Duodenal mucosa (tissue), 2 donors: ENCODE measurements around the gene NTRK2.

ENCODE experiments used
- H3K27ac ChIP-seq: one replicate; pipeline ENCODE4 v1.7.0; 2013; ENCODE audit warnings: low read depth, low read length
- H3K27me3 ChIP-seq, 2 donors: one replicate each; pipeline ENCODE4 v1.7.0; 2013; ENCODE audit warnings: low read length in 2 of 2, control low read depth in 1 of 2; ENCODE audit not compliant: insufficient read depth in 2 of 2, control insufficient read depth in 1 of 2
- H3K36me3 ChIP-seq, 2 donors: one replicate each; pipeline ENCODE4 v1.7.0; 2013; ENCODE audit warnings: low read length in 2 of 2, control low read depth in 1 of 2; ENCODE audit not compliant: insufficient read depth in 2 of 2, control insufficient read depth in 1 of 2
- H3K4me1 ChIP-seq, 2 donors: one replicate each; pipeline ENCODE4 v1.7.0; 2013; ENCODE audit warnings: low read length in 2 of 2, control low read depth in 1 of 2; ENCODE audit not compliant: insufficient read depth in 2 of 2, control insufficient read depth in 1 of 2
- H3K4me3 ChIP-seq, 2 donors: one replicate each; pipeline ENCODE4 v1.7.0; 2013; ENCODE audit warnings: low read length in 2 of 2, low read depth in 1 of 2
- H3K9ac ChIP-seq, 2 donors: one replicate each; pipeline ENCODE4 v1.7.0; 2013; ENCODE audit warnings: low read length in 2 of 2, low read depth in 1 of 2
- H3K9me3 ChIP-seq, 2 donors: one replicate each; pipeline ENCODE4 v1.7.0; 2013; ENCODE audit warnings: low read length in 2 of 2, control low read depth in 1 of 2; ENCODE audit not compliant: control insufficient read depth in 1 of 2

Gene NTRK2

DNA sequence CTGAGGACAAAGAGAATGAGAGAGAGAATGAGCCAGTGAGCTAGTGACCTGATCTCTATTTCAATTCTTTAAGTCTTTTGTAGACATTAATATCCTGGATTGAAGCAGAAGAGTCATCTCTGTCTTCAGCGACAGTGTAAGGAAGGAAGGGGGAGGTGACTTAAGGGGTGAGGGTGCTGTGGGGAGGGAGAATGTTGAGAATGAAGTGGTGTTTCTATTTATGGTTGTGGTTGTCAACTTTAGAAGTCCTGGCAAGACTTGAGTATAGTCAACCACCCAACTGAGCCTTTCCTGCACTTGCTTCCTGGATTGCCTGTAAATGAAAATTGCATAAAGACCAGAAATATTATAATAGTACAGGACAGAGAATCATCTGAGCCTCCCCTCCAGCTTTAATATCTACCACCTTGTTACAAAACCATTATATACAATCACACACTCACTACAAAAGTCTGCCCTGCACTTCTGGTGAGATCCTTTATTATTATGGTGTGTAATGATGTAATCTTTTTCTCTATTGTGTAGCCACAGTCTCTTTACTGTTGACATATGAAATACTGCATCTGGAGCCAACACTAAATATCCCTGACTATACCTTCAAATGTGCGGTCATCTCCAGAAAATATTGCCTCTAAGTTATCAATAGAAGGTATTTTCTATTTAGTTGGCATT, 91.7 kb downstream of the NTRK2 start:
- no peak overlapping the region for H3K27ac ChIP-seq
- no peaks in the 10 kb centered on the region for H3K27me3 ChIP-seq
- no peak overlapping the region for H3K4me3 ChIP-seq
- H3K9ac ChIP-seq: no peak overlapping the region
- H3K36me3 ChIP-seq: no peaks in the 10 kb centered on the region
- no peaks in the 10 kb centered on the region for H3K9me3 ChIP-seq
- no peaks in the 10 kb centered on the region for H3K4me1 ChIP-seq

DNA sequence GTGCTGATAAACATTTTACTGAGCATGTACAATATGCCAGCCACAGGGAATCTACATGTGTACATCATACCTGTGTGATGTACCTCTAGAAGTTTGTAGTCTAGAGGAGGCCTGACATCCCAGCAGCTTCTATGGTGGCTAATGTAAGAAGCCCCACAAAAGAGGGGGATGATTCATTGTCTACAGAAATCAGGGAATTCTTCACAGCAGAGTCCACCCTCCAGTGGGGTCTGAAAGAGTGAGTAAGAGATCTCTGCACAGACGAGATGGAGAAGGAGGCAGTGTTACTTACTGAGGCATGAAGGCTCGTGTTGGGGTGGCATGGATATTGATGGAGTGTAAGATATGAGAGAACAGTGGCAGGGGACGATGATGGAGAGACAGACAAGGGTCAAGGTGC, 103.0 kb downstream of the NTRK2 start:
- H3K4me3 ChIP-seq: no peak overlapping the region
- no peaks in the 10 kb centered on the region for H3K36me3 ChIP-seq
- no peaks in the 10 kb centered on the region for H3K9me3 ChIP-seq
- H3K27me3 ChIP-seq: no peaks in the 10 kb centered on the region
- H3K27ac ChIP-seq: no peak overlapping the region
- H3K4me1 ChIP-seq: no peaks in the 10 kb centered on the region
- no peak overlapping the region for H3K9ac ChIP-seq

DNA sequence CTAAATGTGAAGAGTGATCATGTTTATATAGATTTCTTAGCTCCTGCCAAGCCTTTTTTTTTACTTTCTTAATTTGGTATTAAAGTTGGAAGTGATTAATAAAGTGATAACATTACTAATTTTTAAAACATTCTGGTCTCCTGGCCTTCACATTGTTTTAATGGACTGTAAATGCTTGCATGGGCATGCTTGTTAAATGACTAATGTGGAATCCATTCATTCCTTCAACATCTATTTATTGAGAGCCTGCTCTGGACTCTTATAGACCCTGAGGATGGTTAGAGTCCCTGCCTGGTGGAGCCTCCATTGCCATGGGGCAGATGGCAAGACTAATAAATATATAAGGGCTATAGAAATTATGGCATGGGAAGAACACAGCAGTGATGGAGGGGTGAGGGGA, 103.5 kb downstream of the NTRK2 start:
- Histone ChIP-seq H3K27ac (no peak overlapping the region), H3K36me3 (no peaks in the 10 kb centered on the region), H3K9ac (no peak overlapping the region), H3K9me3 (no peaks in the 10 kb centered on the region), H3K4me3 (no peak overlapping the region), H3K4me1 (no peaks in the 10 kb centered on the region), H3K27me3 (no peaks in the 10 kb centered on the region)

DNA sequence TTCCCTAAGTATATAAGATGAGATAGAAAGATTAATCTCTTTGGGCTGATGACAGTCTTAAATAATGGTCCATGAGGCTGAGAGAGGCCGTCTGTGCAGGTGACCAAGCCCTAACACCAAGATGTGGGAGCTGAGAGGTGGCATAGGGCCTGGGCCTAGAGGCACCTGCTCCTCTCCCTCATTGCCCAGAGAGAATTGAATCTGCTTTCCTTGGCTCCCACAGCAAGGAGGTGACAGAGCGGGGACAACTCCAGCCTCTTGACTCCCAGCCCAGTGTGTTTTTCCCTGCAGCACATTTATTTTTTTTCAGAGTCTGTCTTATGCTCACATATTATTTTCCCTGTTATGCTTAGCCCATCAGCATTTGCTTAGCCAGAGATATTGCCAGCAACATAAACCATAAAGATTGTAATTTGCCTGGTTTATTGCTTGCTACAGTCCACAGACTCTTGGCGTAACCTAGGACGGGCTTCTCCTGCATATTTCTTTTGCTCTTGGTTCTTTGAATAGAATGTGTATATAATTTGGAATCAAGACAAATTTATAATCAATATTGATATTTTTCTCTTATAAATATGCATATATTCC, 105.6 kb downstream of the NTRK2 start:
- Histone ChIP-seq H3K4me1 (no peaks in the 10 kb centered on the region), H3K9ac (no peak overlapping the region), H3K27ac (no peak overlapping the region)

DNA sequence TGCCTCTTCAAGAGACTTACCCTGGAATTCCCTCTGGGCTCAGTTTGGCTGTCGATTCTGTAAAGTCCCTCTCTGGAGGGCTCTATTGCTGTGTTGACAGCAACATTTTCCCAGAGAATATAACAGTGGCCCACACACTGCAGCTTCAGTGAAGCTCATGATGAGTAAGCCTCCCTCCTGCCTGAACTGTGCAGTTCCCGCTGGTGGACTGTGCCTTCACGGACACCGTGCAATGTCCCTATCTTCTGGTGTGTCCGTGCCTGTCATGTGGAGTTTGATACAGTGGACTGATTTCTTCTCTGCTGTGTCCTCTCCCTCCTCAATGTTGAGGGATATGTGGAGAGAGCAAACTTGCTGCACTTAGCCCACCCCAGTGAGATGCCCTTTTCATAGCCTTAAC, 109.0 kb downstream of the NTRK2 start:
- Histone ChIP-seq H3K4me3 (no peak overlapping the region), H3K4me1 (no peaks in the 10 kb centered on the region), H3K27me3 (no peaks in the 10 kb centered on the region), H3K9ac (no peak overlapping the region), H3K36me3 (no peaks in the 10 kb centered on the region), H3K27ac (no peak overlapping the region), H3K9me3 (no peaks in the 10 kb centered on the region)

More for the DNA sequence above, 105.6 kb downstream of the NTRK2 start:
- H3K27me3 ChIP-seq: no peaks in the 10 kb centered on the region
- no peaks in the 10 kb centered on the region for H3K9me3 ChIP-seq
- no peak overlapping the region for H3K4me3 ChIP-seq
- no peaks in the 10 kb centered on the region for H3K36me3 ChIP-seq

DNA sequence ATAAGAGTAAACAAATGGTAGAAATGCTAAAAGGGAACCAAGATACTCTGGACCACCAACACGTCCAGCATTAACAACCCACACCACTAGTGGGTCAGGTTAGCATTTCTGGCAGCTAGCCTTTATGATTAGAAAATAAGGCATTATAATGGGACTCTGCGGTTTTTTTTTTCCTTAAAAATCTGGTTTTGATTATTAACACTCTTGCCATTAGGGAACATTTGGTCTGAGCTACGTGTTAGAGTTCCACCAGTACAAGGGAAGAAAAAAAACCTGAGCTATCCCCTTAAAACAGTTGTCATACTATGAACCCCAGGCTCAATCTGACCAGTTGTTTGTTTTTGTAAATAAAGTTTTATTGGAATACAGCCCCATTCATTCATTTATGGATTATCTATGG, 110.4 kb downstream of the NTRK2 start:
- H3K4me1 ChIP-seq: no peaks in the 10 kb centered on the region
- no peaks in the 10 kb centered on the region for H3K9me3 ChIP-seq
- no peak overlapping the region for H3K4me3 ChIP-seq
- no peaks in the 10 kb centered on the region for H3K36me3 ChIP-seq
- no peaks in the 10 kb centered on the region for H3K27me3 ChIP-seq
- no peak overlapping the region for H3K9ac ChIP-seq
- no peak overlapping the region for H3K27ac ChIP-seq

DNA sequence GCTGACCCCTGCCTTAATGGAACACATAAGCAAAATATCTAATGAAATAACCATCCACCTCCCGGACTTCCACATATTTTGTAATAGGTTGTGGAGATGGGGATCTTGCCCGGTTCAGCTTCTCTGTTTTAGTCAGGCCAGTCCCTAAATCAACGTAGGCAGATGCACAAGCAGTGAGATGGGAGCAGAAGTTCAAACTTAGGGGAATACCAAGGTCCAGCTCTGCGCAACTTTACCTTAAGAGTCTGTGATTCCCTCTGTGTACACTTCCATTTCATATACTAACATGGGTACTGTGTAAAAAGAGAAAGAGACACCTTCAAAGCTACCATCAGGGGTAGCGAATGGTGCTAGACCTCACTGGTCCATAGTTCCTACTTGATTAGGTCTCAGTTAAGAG, 110.9 kb downstream of the NTRK2 start:
- H3K27ac ChIP-seq: no peak overlapping the region
- H3K9ac ChIP-seq: no peak overlapping the region
- H3K27me3 ChIP-seq: no peaks in the 10 kb centered on the region
- no peak overlapping the region for H3K4me3 ChIP-seq
- no peaks in the 10 kb centered on the region for H3K4me1 ChIP-seq
- H3K36me3 ChIP-seq: no peaks in the 10 kb centered on the region
- H3K9me3 ChIP-seq: no peaks in the 10 kb centered on the region

DNA sequence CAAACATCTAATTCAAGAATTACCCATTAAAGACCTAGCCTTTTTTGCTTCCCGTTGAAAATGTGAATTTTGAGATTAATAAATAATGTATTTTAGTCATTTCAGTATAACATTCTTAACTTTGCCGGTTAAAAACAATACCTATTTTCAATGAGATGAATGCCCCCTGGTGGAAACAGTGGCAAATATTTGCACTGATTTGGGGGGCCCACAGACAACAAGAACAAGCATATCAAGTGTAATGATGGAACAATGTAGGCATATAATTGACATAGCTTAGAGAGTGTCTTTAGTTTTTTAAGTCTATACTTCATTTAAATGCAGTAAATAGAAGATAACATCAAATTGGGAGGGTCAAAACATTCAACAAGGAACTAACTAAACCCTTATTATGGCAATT, 111.9 kb downstream of the NTRK2 start:
- H3K4me1 ChIP-seq: no peaks in the 10 kb centered on the region
- no peaks in the 10 kb centered on the region for H3K27me3 ChIP-seq
- no peaks in the 10 kb centered on the region for H3K9me3 ChIP-seq
- no peak overlapping the region for H3K27ac ChIP-seq
- H3K4me3 ChIP-seq: no peak overlapping the region
- no peaks in the 10 kb centered on the region for H3K36me3 ChIP-seq
- no peak overlapping the region for H3K9ac ChIP-seq

DNA sequence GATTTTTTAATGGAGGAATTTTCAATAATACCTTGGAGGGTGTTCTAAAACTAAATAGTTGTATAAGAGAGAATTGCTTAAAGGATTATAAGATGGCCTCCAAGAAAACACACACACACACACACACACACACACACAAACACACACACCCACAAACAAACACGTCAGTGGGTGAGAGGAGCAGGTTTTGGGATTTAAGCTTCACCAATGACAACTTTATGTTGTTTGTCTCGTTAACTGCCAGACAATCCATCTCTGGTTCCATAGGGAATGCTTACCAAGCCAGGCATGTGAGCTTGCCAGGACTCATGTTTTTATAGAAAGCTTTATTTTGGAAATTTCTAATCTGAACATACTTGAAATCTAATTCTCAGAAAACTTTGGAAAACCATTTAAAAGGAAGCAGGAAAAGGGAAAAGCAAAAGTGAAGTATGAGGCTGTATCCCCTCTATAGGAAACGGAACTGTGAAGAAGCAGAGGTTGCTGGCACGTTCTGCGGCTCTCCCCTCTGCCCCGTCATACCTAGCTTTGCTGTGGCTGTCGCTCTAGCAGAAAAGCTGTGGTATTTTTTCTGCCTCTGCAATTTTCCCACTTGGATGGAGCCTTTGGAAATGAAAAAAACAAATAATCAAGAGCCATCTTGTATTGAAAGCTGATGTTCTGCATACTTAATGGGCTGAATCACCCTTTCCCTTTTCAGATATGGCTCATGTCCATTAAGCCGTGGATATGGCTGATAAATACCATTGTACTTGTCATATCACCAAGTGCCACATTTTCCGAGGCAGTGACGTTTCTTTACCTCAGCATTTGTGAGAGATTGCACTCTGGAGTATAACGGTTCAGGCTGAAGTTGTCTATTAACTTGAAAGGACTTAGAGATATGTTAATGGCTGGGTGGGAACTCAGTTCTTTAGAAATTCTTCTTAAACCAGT, 112.7 kb downstream of the NTRK2 start:
- no peak overlapping the region for H3K4me3 ChIP-seq
- H3K4me1 ChIP-seq: no peaks in the 10 kb centered on the region
- no peak overlapping the region for H3K9ac ChIP-seq
- H3K27me3 ChIP-seq: no peaks in the 10 kb centered on the region
- no peaks in the 10 kb centered on the region for H3K9me3 ChIP-seq
- H3K27ac ChIP-seq: no peak overlapping the region
- no peaks in the 10 kb centered on the region for H3K36me3 ChIP-seq
